ENCODE data around the gene ALKBH3. TPM values are rescaled to one million over a fixed set of nuclear protein-coding genes. Genes with fewer than 3 reads are reported as not detected.
A peak's percentile ranks its signal among the peaks of the same experiment; 100 is the strongest.

ALKBH3 gene
- total and polyA plus RNA-seq, 2 experiments from 2014 or later: 10.7 to 10.8 TPM

DNA sequence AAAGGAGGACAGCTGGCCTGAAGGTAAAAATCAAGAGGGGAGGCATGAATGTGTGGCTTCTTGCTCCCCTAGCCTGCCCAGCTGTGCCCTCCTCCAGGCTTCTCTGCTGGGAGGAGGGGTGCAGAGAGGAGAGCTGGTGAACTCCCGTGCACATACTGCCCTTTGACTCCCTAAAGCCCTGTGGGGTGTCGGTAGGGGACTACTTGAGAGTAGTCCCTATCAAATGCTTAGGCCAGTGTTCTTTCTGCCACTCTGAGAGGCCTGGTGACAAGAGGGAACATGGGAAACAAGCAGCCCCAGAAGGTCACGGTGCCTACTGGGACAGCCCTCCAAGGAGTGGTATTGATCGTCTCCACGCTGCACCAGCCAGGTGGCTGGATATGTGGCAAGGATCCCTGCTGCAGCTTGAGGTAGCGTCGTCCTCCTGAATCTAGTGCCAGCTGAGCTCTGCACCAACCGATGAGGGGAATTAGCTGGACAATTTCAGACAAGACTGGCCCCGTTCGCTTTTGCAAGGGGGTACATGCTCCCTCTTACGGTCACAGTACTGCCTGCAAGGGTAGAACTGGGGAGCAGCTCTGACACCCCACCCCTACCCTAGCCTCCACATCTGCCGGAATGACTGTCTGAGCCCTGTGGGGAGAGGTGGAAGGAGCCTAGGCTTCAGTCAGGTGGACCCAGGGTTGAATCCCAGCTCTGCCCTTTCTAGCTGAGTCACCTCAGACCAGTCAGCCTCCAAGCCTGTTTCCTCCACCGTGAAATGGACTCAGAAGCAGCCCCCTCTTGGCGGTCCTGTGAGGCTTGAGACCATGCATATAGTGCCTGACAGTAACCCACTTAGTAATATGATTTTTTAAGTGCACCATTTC is 44.7 kb downstream of the ALKBH3 start:
- no peak for DNase-seq (ENCODE audit: low spot score)
- H3K4me1 ChIP-seq (ENCODE audit: insufficient read depth): peaks cover 17% of the 10 kb centered on the region; the same call in 1 of the 2 replicates
- H3K36me3 Mint-ChIP-seq (ENCODE audit: low read depth): 0 out of 3 replicates have a peak, but pooled peaks cover under 1% of the 10 kb centered on the region
- TF ChIP-seq, protein P1, sequence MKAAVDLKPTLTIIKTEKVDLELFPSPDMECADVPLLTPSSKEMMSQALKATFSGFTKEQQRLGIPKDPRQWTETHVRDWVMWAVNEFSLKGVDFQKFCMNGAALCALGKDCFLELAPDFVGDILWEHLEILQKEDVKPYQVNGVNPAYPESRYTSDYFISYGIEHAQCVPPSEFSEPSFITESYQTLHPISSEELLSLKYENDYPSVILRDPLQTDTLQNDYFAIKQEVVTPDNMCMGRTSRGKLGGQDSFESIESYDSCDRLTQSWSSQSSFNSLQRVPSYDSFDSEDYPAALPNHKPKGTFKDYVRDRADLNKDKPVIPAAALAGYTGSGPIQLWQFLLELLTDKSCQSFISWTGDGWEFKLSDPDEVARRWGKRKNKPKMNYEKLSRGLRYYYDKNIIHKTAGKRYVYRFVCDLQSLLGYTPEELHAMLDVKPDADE (IDR thresholded peaks at IDR 0.05): no peak
- TF ChIP-seq JUNB (IDR thresholded peaks at IDR 0.05; ENCODE audit: unreplicated experiment): no peak
- TF ChIP-seq, protein P2, sequence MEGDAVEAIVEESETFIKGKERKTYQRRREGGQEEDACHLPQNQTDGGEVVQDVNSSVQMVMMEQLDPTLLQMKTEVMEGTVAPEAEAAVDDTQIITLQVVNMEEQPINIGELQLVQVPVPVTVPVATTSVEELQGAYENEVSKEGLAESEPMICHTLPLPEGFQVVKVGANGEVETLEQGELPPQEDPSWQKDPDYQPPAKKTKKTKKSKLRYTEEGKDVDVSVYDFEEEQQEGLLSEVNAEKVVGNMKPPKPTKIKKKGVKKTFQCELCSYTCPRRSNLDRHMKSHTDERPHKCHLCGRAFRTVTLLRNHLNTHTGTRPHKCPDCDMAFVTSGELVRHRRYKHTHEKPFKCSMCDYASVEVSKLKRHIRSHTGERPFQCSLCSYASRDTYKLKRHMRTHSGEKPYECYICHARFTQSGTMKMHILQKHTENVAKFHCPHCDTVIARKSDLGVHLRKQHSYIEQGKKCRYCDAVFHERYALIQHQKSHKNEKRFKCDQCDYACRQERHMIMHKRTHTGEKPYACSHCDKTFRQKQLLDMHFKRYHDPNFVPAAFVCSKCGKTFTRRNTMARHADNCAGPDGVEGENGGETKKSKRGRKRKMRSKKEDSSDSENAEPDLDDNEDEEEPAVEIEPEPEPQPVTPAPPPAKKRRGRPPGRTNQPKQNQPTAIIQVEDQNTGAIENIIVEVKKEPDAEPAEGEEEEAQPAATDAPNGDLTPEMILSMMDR (conservative IDR thresholded peaks at IDR 0.05; ENCODE audit: low read depth in 2 of 2): no peak
- TF ChIP-seq, protein P3, sequence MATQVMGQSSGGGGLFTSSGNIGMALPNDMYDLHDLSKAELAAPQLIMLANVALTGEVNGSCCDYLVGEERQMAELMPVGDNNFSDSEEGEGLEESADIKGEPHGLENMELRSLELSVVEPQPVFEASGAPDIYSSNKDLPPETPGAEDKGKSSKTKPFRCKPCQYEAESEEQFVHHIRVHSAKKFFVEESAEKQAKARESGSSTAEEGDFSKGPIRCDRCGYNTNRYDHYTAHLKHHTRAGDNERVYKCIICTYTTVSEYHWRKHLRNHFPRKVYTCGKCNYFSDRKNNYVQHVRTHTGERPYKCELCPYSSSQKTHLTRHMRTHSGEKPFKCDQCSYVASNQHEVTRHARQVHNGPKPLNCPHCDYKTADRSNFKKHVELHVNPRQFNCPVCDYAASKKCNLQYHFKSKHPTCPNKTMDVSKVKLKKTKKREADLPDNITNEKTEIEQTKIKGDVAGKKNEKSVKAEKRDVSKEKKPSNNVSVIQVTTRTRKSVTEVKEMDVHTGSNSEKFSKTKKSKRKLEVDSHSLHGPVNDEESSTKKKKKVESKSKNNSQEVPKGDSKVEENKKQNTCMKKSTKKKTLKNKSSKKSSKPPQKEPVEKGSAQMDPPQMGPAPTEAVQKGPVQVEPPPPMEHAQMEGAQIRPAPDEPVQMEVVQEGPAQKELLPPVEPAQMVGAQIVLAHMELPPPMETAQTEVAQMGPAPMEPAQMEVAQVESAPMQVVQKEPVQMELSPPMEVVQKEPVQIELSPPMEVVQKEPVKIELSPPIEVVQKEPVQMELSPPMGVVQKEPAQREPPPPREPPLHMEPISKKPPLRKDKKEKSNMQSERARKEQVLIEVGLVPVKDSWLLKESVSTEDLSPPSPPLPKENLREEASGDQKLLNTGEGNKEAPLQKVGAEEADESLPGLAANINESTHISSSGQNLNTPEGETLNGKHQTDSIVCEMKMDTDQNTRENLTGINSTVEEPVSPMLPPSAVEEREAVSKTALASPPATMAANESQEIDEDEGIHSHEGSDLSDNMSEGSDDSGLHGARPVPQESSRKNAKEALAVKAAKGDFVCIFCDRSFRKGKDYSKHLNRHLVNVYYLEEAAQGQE (IDR thresholded peaks at IDR 0.05; ENCODE audit: unreplicated experiment): no peak
- TF ChIP-seq STAT1 (IDR thresholded peaks at IDR 0.05; ENCODE audit: unreplicated experiment): no peak
- TF ChIP-seq, protein P4, sequence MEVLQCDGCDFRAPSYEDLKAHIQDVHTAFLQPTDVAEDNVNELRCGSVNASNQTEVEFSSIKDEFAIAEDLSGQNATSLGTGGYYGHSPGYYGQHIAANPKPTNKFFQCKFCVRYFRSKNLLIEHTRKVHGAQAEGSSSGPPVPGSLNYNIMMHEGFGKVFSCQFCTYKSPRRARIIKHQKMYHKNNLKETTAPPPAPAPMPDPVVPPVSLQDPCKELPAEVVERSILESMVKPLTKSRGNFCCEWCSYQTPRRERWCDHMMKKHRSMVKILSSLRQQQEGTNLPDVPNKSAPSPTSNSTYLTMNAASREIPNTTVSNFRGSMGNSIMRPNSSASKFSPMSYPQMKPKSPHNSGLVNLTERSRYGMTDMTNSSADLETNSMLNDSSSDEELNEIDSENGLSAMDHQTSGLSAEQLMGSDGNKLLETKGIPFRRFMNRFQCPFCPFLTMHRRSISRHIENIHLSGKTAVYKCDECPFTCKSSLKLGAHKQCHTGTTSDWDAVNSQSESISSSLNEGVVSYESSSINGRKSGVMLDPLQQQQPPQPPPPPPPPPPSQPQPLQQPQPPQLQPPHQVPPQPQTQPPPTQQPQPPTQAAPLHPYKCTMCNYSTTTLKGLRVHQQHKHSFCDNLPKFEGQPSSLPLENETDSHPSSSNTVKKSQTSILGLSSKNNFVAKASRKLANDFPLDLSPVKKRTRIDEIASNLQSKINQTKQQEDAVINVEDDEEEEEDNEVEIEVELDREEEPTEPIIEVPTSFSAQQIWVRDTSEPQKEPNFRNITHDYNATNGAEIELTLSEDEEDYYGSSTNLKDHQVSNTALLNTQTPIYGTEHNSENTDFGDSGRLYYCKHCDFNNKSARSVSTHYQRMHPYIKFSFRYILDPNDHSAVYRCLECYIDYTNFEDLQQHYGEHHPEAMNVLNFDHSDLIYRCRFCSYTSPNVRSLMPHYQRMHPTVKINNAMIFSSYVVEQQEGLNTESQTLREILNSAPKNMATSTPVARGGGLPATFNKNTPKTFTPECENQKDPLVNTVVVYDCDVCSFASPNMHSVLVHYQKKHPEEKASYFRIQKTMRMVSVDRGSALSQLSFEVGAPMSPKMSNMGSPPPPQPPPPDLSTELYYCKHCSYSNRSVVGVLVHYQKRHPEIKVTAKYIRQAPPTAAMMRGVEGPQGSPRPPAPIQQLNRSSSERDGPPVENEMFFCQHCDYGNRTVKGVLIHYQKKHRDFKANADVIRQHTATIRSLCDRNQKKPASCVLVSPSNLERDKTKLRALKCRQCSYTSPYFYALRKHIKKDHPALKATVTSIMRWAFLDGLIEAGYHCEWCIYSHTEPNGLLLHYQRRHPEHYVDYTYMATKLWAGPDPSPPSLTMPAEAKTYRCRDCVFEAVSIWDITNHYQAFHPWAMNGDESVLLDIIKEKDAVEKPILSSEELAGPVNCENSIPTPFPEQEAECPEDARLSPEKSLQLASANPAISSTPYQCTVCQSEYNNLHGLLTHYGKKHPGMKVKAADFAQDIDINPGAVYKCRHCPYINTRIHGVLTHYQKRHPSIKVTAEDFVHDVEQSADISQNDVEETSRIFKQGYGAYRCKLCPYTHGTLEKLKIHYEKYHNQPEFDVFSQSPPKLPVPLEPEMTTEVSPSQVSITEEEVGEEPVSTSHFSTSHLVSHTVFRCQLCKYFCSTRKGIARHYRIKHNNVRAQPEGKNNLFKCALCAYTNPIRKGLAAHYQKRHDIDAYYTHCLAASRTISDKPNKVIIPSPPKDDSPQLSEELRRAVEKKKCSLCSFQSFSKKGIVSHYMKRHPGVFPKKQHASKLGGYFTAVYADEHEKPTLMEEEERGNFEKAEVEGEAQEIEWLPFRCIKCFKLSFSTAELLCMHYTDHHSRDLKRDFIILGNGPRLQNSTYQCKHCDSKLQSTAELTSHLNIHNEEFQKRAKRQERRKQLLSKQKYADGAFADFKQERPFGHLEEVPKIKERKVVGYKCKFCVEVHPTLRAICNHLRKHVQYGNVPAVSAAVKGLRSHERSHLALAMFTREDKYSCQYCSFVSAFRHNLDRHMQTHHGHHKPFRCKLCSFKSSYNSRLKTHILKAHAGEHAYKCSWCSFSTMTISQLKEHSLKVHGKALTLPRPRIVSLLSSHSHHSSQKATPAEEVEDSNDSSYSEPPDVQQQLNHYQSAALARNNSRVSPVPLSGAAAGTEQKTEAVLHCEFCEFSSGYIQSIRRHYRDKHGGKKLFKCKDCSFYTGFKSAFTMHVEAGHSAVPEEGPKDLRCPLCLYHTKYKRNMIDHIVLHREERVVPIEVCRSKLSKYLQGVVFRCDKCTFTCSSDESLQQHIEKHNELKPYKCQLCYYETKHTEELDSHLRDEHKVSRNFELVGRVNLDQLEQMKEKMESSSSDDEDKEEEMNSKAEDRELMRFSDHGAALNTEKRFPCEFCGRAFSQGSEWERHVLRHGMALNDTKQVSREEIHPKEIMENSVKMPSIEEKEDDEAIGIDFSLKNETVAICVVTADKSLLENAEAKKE (CRISPR knock-in tag; IDR thresholded peaks at IDR 0.05): no peak
- no peak for TF ChIP-seq ZNF331 (CRISPR knock-in tag; IDR thresholded peaks at IDR 0.05; ENCODE audit: low read depth)
- no peak for TF ChIP-seq CREB1 (CRISPR knock-in tag; IDR thresholded peaks at IDR 0.05; ENCODE audit: low read depth)
- no peak for TF ChIP-seq POLR2AphosphoS5 (IDR thresholded peaks at IDR 0.05; ENCODE audit: low read depth)
- H3K4me1 Mint-ChIP-seq: peaks cover 39% of the 10 kb centered on the region
- H3K27me3 Mint-ChIP-seq (ENCODE audit: insufficient read depth, low read depth, poor library complexity): no peaks in the 10 kb centered on the region
- H3K27me3 ChIP-seq (ENCODE audit: insufficient read depth): no peaks in the 10 kb centered on the region
- no peaks in the 10 kb centered on the region for H3K36me3 ChIP-seq (ENCODE audit: insufficient read depth)
- H2AFZ ChIP-seq: no peak overlapping the region
- 0 out of 2 replicates have a peak, but pooled peaks cover 3% of the 10 kb centered on the region for H3F3A ChIP-seq (replicated peaks; ENCODE audit: low read depth)
- no peak overlapping the region for H3K4me3 ChIP-seq
- no peak overlapping the region for H3K4me2 ChIP-seq
- no peaks in the 10 kb centered on the region for H3K79me2 ChIP-seq (replicated peaks; ENCODE audit: insufficient read depth)
- H4K20me1 ChIP-seq (replicated peaks; ENCODE audit: insufficient read depth): no peaks in the 10 kb centered on the region
- no peaks in the 10 kb centered on the region for H3K9me3 Mint-ChIP-seq
- ATAC-seq: no peak
- H3K27ac ChIP-seq (ENCODE audit: low read depth): no peak overlapping the region
- peak overlapping the region; percentile 62 for H3K27ac Mint-ChIP-seq
- H3K9me2 ChIP-seq (ENCODE audit: insufficient read depth): no peaks in the 10 kb centered on the region
- H3K4me3 Mint-ChIP-seq: no peak overlapping the region
